Stimulated activated CD4-positive, alpha-beta T cell treated with anti-CD3 and anti-CD28 coated beads, Interleukin-12 subunit alpha, Interleukin-12 subunit beta, amount 100 ng/mL, for 48 hours (primary cell): ENCODE results near the gene CCNF.

Experiments
- DNase-seq, 3 donors: peaks; one replicate each; pipeline ENCODE4 v3.0.0-alpha.2; 2020; ENCODE audit warnings: low read depth in 2 of 3, low spot score in 1 of 3

CCNF gene

GRCh38 chr16:2456551-2457153, 27.4 kb downstream of the CCNF start:
- no peak for DNase-seq

GRCh38 chr16:2457267-2457666, 28.0 kb downstream of the CCNF start:
- no peak for DNase-seq

- DNase-seq: no peak
Measured at GRCh38 chr16:2457946-2458345, 28.7 kb downstream of the CCNF start.

- no peak for DNase-seq
Measured at GRCh38 chr16:2458887-2459646, 29.8 kb downstream of the CCNF start.

- peak; percentile 94 to 98 (median 94) for DNase-seq
Measured at GRCh38 chr16:2459647-2460390, 30.6 kb downstream of the CCNF start, which contains the start of gene TEDC2. Gene TEDC2 (plus strand): TSS chr16:2460109. CDS start chr16:2460145, 36 bp downstream.

- DNase-seq: no peak
Measured at GRCh38 chr16:2460391-2460713, 31.1 kb downstream of the CCNF start.

- no peak for DNase-seq
Measured at GRCh38 chr16:2460916-2461315, 31.7 kb downstream of the CCNF start.

GRCh38 chr16:2462031-2462866, 33.0 kb downstream of the CCNF start:
- no peak for DNase-seq

GRCh38 chr16:2464333-2464732, 35.1 kb downstream of the CCNF start:
- no peak for DNase-seq

GRCh38 chr16:2465653-2466415, 36.6 kb downstream of the CCNF start:
- no peak for DNase-seq

- DNase-seq: no peak
Measured at GRCh38 chr16:2466667-2467527, 37.6 kb downstream of the CCNF start.

- DNase-seq: no peak
Measured at GRCh38 chr16:2467528-2468232, 38.4 kb downstream of the CCNF start.

- DNase-seq: no peak
Measured at GRCh38 chr16:2468233-2468724, 39.0 kb downstream of the CCNF start.

- DNase-seq: no peak
Measured at GRCh38 chr16:2468725-2469398, 39.6 kb downstream of the CCNF start.

GRCh38 chr16:2469399-2470233, 40.4 kb downstream of the CCNF start:
- DNase-seq: no peak

- DNase-seq: no peak
Measured at GRCh38 chr16:2470234-2470601, 41.0 kb downstream of the CCNF start.

GRCh38 chr16:2470603-2471015, 41.4 kb downstream of the CCNF start:
- DNase-seq: no peak
